Liver (tissue), 9 donors: ENCODE measurements around the gene SYMPK. TPM values are rescaled to one million over a fixed set of nuclear protein-coding genes. Genes with fewer than 3 reads are reported as not detected.

Experiments
- DNase-seq: peaks from one replicate; pipeline ENCODE4 v3.0.0-alpha.2; 2017; ENCODE audit warnings: low spot score
- H3K27ac ChIP-seq, 2 donors: one replicate each; pipeline ENCODE4 v1.7.0; 2013; ENCODE audit warnings: inconsistent platforms in 2 of 2, low read length in 2 of 2, control low read depth in 1 of 2, low read depth in 1 of 2, mild to moderate bottlenecking in 1 of 2
- H3K27me3 ChIP-seq, 4 donors: one replicate each; pipeline versions ENCODE4 v1.6.1 to v1.7.0; 2013; ENCODE audit warnings: low read length in 3 of 4, inconsistent platforms in 1 of 4, mild to moderate bottlenecking in 1 of 4, moderate library complexity in 1 of 4; ENCODE audit not compliant: control insufficient read depth in 4 of 4, insufficient read depth in 4 of 4
- H3K36me3 ChIP-seq, 4 donors: one replicate each; pipeline versions ENCODE4 v1.6.1 to v1.7.0; 2013; ENCODE audit warnings: low read length in 3 of 4, mild to moderate bottlenecking in 3 of 4, low read depth in 1 of 4, moderate library complexity in 1 of 4; ENCODE audit not compliant: control insufficient read depth in 4 of 4, insufficient read depth in 3 of 4
- H3K4me1 ChIP-seq, 4 donors: one replicate each; pipeline versions ENCODE4 v1.6.1 to v1.7.0; 2013; ENCODE audit warnings: low read length in 3 of 4, mild to moderate bottlenecking in 3 of 4, moderate library complexity in 1 of 4; ENCODE audit not compliant: control insufficient read depth in 4 of 4, insufficient read depth in 4 of 4
- H3K4me3 ChIP-seq, 3 donors: one replicate each; pipeline versions ENCODE4 v1.6.1 to v1.7.0; 2013; ENCODE audit warnings: low read length in 3 of 3, control low read depth in 1 of 3, low read depth in 1 of 3, mild to moderate bottlenecking in 1 of 3
- H3K9ac ChIP-seq, 2 donors: one replicate each; pipeline ENCODE4 v1.7.0; 2013; ENCODE audit warnings: low read length in 2 of 2, mild to moderate bottlenecking in 2 of 2, moderate library complexity in 2 of 2, control low read depth in 1 of 2, low read depth in 1 of 2
- H3K9me3 ChIP-seq, 4 donors: one replicate each; pipeline versions ENCODE4 v1.6.1 to v1.7.0; 2013; ENCODE audit warnings: low read length in 3 of 4; ENCODE audit not compliant: control insufficient read depth in 4 of 4
- ATF3 ChIP-seq: IDR thresholded peaks from 2 replicates; pipeline ENCODE4 v1.6.1; 2016; ENCODE audit warnings: antibody characterized with exemption
- EGR1 ChIP-seq, 2 donors: IDR thresholded peaks; 2 replicates each; pipeline ENCODE4 v1.6.1; 2016 to 2018; ENCODE audit warnings: antibody characterized with exemption in 2 of 2, low read depth in 2 of 2
- FOXA1 ChIP-seq: IDR thresholded peaks from 2 replicates; pipeline ENCODE4 v1.6.1; 2016; ENCODE audit warnings: antibody characterized with exemption
- FOXA2 ChIP-seq: IDR thresholded peaks from 2 replicates; pipeline ENCODE4 v1.6.1; 2016; ENCODE audit warnings: antibody characterized with exemption
- GABPA ChIP-seq, 2 donors: IDR thresholded peaks in 1 of 2; conservative IDR thresholded peaks in 1 of 2; 2 replicates each; pipeline ENCODE4 v1.6.1; 2016; ENCODE audit warnings: antibody characterized with exemption in 2 of 2, mild to moderate bottlenecking in 1 of 2, moderate library complexity in 1 of 2
- HNF4A ChIP-seq, 2 donors: conservative IDR thresholded peaks; 2 replicates each; pipeline ENCODE4 v1.6.1; 2016; ENCODE audit warnings: antibody characterized with exemption in 2 of 2, mild to moderate bottlenecking in 2 of 2
- HNF4G ChIP-seq: IDR thresholded peaks from 2 replicates; pipeline ENCODE4 v1.6.1; 2016; ENCODE audit warnings: antibody characterized with exemption
- JUND ChIP-seq, 2 donors: IDR thresholded peaks; 2 replicates each; pipeline ENCODE4 v1.6.1; 2016; ENCODE audit warnings: antibody characterized with exemption in 2 of 2
- NR2F2 ChIP-seq: IDR thresholded peaks from 2 replicates; pipeline ENCODE4 v1.6.1; 2016; ENCODE audit warnings: antibody characterized with exemption
- RAD21 ChIP-seq, 2 donors: IDR thresholded peaks; 2 replicates each; pipeline ENCODE4 v1.6.1; 2016; ENCODE audit warnings: antibody characterized with exemption in 2 of 2, mild to moderate bottlenecking in 2 of 2
- REST ChIP-seq: IDR thresholded peaks from 2 replicates; pipeline ENCODE4 v1.6.1; 2016; ENCODE audit warnings: antibody characterized with exemption, mild to moderate bottlenecking
- RXRA ChIP-seq, 2 donors: IDR thresholded peaks; 2 replicates each; pipeline ENCODE4 v1.6.1; 2017 to 2018; ENCODE audit warnings: antibody characterized with exemption in 2 of 2, mild to moderate bottlenecking in 1 of 2
- SP1 ChIP-seq: IDR thresholded peaks from 2 replicates; pipeline ENCODE4 v1.6.1; 2018; ENCODE audit warnings: antibody characterized with exemption, mild to moderate bottlenecking
- TAF1 ChIP-seq: conservative IDR thresholded peaks from 2 replicates; pipeline ENCODE4 v1.6.1; 2016; ENCODE audit warnings: antibody characterized with exemption, mild to moderate bottlenecking
- YY1 ChIP-seq: IDR thresholded peaks from 2 replicates; pipeline ENCODE4 v1.6.1; 2016; ENCODE audit warnings: antibody characterized with exemption, mild to moderate bottlenecking
- ZBTB33 ChIP-seq: IDR thresholded peaks from 2 replicates; pipeline ENCODE4 v1.6.1; 2016; ENCODE audit warnings: antibody characterized with exemption
- WGBS: extraction: QIAGEN DNeasy Blood & Tissue Kit; methylation state at CpG from one replicate; pipeline ENCODE4 v1.1.7; 2013; 5-methylcytosine and 5-hydroxymethylcytosine counted together
- polyA plus RNA-seq, 2 donors: library from polyadenylated mRNA; stranded (reverse) in 1 of 2; unstranded in 1 of 2; fragments of 200-250 nt in 1 of 2; fragments of >200 nt in 1 of 2; fragmentation: Nextera tagmentation in 1 of 2; extraction: Ambion mirVana in 1 of 2; gene quantifications; one replicate each; pipeline versions ENCODE4 v1.2.1 to v1.2.3, GENCODE V29; 2013 to 2015
- total RNA-seq, 2 donors: library from RNA; depleted of rRNA; stranded (reverse); fragments of >200 nt; gene quantifications; one replicate each; pipeline ENCODE4 v1.2.3, GENCODE V29; 2014
- donor health status: healthy.
- donor health status: healthy.
- donor health status: healthy.
- donor health status: healthy.
- donor health status: healthy.

Gene SYMPK
- total and polyA plus RNA-seq, 4 donors: 5.5 to 26.1 (median 24.1) TPM

- H3K4me1 ChIP-seq: peaks cover 9 to 55% (median 26%) of the 10 kb centered on the region in 4 donors
- no peak for TF ChIP-seq GABPA (IDR thresholded peaks at IDR 0.05 in 1 of 2, conservative IDR thresholded peaks at IDR 0.05 in 1 of 2)
- TF ChIP-seq ATF3: no peak
- no peak for TF ChIP-seq HNF4A (conservative IDR thresholded peaks at IDR 0.05)
- peak in 1 of 2 donors; percentile 4 for TF ChIP-seq RAD21 (IDR thresholded peaks at IDR 0.05)
Measured at GRCh38 chr19:45767881-45768654, 94.9 kb downstream of the SYMPK start.

GRCh38 chr19:45767410-45767880, 95.5 kb downstream of the SYMPK start:
- peaks cover 9 to 49% (median 23%) of the 10 kb centered on the region in 4 donors for H3K4me1 ChIP-seq
- DNase-seq: peak; percentile 71
- 13% methylated on average over 31 of the region's 31 CpGs for WGBS
- H3K9me3 ChIP-seq: no peaks in the 10 kb centered on the region
- TF ChIP-seq JUND (IDR thresholded peaks at IDR 0.05) (no peak), REST (no peak), RAD21 (IDR thresholded peaks at IDR 0.05) (peak in 1 of 2 donors; percentile 24), NR2F2 (peak; percentile 42), SP1 (peak; percentile 29), HNF4A (conservative IDR thresholded peaks at IDR 0.05) (no peak), ZBTB33 (no peak), ATF3 (no peak), YY1 (peak; percentile 65), GABPA (IDR thresholded peaks at IDR 0.05 in 1 of 2, conservative IDR thresholded peaks at IDR 0.05 in 1 of 2) (no peak), FOXA1 (no peak), FOXA2 (no peak), EGR1 (IDR thresholded peaks at IDR 0.05; ENCODE audit: low read depth in 2 of 2) (peak; percentile 44 to 64), HNF4G (no peak), RXRA (IDR thresholded peaks at IDR 0.05) (peak; percentile 14 to 18), TAF1 (no peak)
- H3K36me3 ChIP-seq: peaks cover 0 to 2% (median 0%) of the 10 kb centered on the region in 4 donors
- peak overlapping the region; percentile 86 to 99 for H3K27ac ChIP-seq
- peak overlapping the region; percentile 65 to 78 for H3K9ac ChIP-seq
- peak overlapping the region; percentile 83 to 95 (median 86) for H3K4me3 ChIP-seq
- no peaks in the 10 kb centered on the region for H3K27me3 ChIP-seq

More at GRCh38 chr19:45767881-45768654, 94.9 kb downstream of the SYMPK start:
- DNase-seq: peak; percentile 52
- peak overlapping the region; percentile 21 to 72 for H3K9ac ChIP-seq
- no peaks in the 10 kb centered on the region for H3K27me3 ChIP-seq
- WGBS: under 1% methylated on average over 102 of the region's 102 CpGs
- H3K9me3 ChIP-seq: no peaks in the 10 kb centered on the region
- peak overlapping the region; percentile 83 to 95 (median 86) for H3K4me3 ChIP-seq
- H3K27ac ChIP-seq: peak overlapping the region; percentile 86 to 99
- H3K36me3 ChIP-seq: peaks cover 0 to 2% (median 0%) of the 10 kb centered on the region in 4 donors
